Dermis microvascular lymphatic vessel endothelial cell (primary cell): Measurements from ENCODE around the gene R3HDM2. TPM values are rescaled to one million over a fixed set of nuclear protein-coding genes. Genes with fewer than 3 reads are reported as not detected.
"Not testable (repeated sequence)": the region's sequence is repeated elsewhere in the genome, so short reads cannot be mapped to it uniquely, and the experiment has no call there.

Source experiments
- DNase-seq, 2 donors: peaks; one replicate each; pipeline versions ENCODE4 v3.0.0 to v3.0.0-alpha.2; 2010; ENCODE audit warnings: low read depth in 2 of 2
- total RNA-seq: library from RNA; depleted of rRNA; stranded (reverse); fragments of >200 nt; gene quantifications from 2 replicates; pipeline ENCODE4 v1.2.1, GENCODE V29; 2014

The R3HDM2 gene
- total RNA-seq, 1 donor from 2014 or later, result 3.1 TPM

DNA sequence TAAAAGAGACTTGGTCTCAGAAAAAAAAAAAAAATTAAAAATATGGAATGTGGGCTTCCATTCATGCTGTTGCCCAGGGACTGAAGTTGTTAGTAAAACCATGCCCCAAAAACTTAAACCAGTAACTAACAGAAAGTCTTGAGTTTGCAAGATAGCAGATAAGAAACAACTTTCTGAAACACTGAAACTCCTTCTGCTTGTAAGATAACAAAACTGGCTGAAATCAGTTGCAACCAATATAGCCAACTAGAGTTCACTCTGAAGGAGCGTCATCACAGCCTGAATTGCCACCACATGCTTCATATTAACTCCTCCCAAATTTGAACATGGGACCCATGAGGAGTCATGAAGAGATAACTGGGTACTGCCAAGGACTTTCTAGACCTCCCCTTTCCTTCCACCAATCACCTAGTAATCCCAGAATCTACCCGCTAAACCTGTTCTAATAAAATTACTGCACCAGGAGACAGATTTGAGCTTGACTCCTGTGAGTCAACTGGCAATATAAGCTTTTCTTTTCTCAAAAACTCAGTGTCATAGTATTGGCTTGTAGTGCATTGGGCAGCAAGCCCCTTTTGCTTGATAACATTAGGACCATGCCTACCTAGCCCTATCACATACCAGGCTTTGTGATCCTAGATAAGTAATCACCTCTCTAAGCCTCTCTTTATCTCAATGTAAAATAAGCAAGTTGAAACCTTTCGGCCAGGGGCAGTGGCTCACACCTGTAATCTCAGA lies 53.6 kb downstream of the R3HDM2 start:
- DNase-seq, result no peak

DNA sequence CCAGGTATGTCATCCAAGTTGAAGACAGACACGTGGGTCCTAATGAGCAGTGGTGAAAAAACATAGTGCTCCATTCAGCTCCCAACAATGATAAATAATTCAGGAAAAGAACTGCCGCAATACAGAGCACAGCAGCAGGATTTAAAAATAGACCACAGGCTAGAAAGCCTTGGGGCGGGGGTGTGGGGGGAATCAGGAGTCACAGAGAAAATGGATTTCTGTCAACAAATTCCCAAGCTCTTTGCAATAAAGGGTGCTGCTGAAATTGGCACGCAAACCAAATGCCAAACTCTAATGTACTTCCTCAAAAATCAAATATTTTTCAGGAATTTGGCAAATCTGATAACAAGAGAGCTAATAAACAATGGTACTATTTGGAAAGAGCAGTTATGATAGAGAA lies 58.6 kb downstream of the R3HDM2 start:
- peak; percentile 45 to 73 for DNase-seq

DNA sequence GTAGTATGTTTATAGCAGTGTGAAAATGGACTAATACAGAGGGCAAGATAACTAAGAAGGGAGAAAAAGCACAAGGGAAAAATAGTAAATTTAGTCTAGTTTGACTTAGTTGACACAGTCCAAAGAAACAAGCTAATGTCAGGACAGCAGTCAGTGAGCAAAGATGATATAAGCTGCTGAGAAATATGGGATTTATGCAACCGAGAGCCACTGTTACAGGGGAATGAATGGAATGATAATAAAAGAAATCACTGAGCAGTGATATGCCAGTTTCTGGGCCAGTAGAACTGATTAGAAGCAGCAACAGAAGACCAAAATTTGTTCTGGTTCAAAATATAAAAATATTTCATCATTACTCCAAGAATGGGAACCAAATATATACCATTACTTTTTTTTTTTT lies 60.1 kb downstream of the R3HDM2 start:
- DNase-seq, result no peak

GRCh38 chr12:57370072-57370471 lies 60.8 kb downstream of the R3HDM2 start:
- no peak for DNase-seq

GRCh38 chr12:57369202-57369601 lies 61.6 kb downstream of the R3HDM2 start:
- DNase-seq, result no peak

DNA sequence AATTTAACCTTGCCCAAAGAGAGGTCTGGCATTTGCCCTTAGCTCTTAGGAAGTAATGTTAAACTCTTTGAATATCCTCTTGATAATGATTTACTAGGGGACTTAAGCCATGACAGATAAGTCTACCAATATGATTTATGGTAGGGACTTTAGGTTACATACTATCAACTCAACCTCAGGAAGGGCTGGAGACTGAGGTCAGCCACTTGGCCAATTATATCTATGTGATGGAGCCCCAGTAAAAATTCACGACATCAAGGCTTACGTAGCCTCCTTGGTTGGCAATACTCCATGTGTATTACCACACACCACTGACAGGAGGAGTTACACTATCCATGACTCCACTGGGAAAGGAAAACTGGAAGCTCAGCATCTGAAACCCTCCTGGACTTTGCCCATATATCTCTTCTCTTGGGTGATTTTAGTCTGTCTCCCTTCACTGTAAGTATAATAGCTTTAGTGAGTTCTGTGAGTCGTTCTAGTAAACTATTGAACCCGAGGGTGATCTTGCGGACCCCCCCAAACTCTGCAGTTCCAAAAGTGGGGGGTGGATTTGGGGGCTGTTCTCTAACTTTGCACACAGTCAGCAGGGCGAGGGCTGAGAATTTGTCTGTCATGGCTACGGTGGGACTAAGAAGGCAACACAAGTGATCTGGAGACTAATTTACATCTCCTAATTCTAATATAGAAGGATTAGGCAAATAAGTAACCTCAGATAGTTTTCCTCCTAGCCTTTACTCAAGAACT lies 62.3 kb downstream of the R3HDM2 start:
- DNase-seq, result no peak

GRCh38 chr12:57367121-57367520 lies 63.7 kb downstream of the R3HDM2 start:
- DNase-seq, result no peak

DNA sequence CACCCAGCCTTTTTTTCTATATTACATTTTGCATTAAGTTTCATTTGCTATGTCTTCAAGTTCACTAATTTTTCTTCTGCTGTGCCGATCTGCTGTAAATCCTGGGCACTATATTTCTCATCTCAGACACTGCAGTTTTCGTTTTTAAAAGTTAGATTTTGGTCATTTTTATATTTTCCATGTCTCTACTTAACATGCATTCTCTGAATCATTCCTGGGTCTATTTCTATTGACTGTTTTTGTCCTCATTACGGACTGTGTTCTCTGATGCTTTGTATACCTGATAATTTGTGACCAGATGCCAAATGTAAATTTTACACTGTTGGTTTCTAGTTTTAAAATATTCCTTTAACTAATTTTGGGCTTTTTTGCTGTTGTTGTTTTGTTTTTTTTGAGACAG lies 64.5 kb downstream of the R3HDM2 start:
- no peak for DNase-seq

GRCh38 chr12:57364156-57364555 lies 66.7 kb downstream of the R3HDM2 start:
- not testable (repeated sequence) for DNase-seq

GRCh38 chr12:57360468-57360867 lies 70.4 kb downstream of the R3HDM2 start:
- DNase-seq, result no peak

- no peak for DNase-seq
These were observed 72.2 kb downstream of the R3HDM2 start for GRCh38 chr12:57358646-57359045.

DNA sequence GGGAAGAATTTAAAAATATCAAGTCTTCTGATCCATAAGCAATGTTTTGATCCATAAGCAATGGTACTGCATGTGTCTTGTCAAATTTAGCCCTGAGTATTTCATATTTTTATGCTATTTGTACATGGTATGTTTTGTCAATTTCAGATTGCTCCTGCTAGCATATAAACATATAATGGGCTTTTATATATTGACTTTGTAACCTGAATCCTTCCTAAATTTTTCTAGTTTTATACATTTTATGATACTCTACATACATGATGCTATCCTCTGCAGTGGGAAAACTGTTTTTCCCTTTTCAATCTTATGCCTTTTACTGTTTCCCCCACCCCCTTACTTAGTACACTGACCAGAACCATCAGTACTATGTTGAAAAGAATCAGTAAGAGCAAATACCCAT lies 75.1 kb downstream of the R3HDM2 start:
- DNase-seq, result no peak

GRCh38 chr12:57352166-57352565 lies 78.7 kb downstream of the R3HDM2 start:
- no peak for DNase-seq

- DNase-seq, result no peak
These were observed 83.6 kb downstream of the R3HDM2 start for GRCh38 chr12:57347284-57347683.

- DNase-seq, result no peak
These were observed 87.0 kb downstream of the R3HDM2 start for GRCh38 chr12:57343703-57344378.

DNA sequence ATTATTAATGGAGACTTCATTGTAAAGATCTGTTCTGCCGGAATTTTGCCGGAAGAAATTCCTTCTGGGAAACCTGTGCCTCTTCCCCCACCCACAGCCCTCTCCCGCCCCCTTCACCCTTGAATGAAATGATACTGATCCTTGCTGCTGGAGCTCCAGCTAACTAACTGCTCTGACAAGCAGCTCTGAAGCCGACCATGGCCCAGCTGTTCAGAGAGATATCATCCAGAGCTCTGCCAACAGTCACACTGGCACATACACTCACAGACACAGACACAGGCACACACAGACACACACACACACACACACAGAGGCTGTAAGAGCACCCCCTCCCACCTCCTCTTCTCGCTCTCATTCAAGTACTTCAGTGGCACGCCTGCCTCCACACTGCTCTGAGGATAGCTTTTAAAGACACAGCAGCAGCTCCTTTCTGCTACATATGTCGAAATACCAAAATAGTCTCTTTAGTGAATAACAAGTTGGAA lies 88.6 kb downstream of the R3HDM2 start:
- no peak for DNase-seq

- DNase-seq, result no peak
These were observed 89.4 kb downstream of the R3HDM2 start for GRCh38 chr12:57341275-57341990.

DNA sequence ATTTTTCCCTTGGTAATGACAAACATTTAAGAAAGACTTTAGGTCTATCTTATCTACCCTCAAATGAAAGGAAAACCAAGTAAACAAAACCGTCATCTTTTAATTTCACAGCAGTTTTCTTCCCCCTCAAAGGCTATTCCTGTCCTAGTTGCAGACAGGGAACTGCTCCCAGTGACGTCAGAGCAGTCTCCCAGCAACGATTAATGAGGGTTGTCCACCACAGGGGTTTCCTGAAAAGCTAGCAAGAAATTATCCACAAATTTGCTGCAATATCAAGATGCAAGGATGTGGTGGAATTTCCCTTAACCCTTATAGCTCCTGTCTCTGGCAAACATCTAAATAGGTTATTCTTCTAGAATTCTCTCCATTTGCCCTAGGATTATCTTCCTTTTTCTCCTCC lies 90.7 kb downstream of the R3HDM2 start:
- peak in 1 of 2 donors; percentile 43 for DNase-seq

GRCh38 chr12:57336299-57336698 lies 94.5 kb downstream of the R3HDM2 start:
- DNase-seq, result not testable (repeated sequence)

- DNase-seq, result no peak
These were observed 96.6 kb downstream of the R3HDM2 start for GRCh38 chr12:57334219-57334618.

DNA sequence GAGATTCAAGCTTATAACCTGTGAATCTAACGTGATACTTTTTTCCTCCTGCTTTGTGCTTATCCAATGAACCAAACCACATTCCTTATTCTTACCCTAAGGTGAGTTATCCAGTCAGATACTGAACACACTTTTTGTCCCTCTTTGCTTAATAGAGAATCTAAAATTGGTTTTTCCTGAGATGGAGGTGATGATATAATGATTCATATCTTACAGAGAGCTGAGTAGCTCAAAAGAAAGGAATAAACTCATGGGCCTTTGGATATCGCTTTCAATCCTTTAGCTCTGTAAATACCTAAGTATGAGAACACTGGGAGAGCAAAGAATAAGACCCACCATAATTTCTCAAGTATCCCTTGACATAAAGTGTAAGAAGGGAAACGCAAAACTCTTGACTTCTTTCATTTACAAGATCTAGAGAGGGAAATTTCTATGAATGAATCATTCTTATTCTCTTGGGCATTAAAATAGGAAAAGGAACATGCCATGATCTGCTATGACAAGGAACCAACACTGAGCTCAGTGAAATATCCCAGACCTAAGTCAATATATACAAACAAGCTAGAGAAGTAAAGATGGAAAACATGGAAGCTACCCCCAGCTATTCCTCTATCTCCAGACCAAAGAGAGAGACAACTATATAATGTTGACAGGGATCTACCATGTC lies 98.1 kb downstream of the R3HDM2 start:
- DNase-seq, result no peak
